DOHH2 (cell line): ENCODE measurements around the gene FSHB.

Source experiments
- EZH2phosphoT487 ChIP-seq: fragments of 200-600 bp; sonication (generic); IDR thresholded peaks from 2 replicates; pipeline ENCODE4 v1.6.1; 2017; ENCODE audit warnings: borderline replicate concordance, mild to moderate bottlenecking, antibody characterized with exemption, low read length, moderate library complexity, mixed read lengths
- TF ChIP-seq, protein P1 (sequence below): fragments of 200-600 bp; sonication (generic); IDR thresholded peaks from one replicate; pipeline ENCODE4 v1.5.1; 2014; ENCODE audit warnings: antibody characterized with exemption, mild to moderate bottlenecking, low read depth, low read length; ENCODE audit not compliant: poor library complexity, severe bottlenecking

DNA sequence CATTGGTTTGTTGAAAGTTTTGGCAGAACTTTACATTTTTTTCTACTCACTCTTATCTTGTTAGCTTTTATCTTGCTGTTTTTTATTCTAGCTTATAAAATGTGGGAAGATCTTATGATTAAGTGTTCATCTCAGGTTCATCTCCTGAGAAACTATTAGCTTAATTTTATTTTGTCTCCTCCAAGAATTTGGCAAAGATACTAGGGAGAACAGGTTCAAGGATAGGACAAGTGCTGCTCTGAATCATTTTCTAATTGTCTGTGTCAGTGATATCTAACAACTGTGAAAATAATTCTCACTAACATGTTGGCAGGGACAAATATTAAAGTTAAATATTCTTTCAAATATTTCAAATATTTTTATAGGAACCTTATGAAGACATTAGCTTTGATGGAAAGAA lies 38.2 kb upstream of the FSHB start:
- TF ChIP-seq, protein P1, sequence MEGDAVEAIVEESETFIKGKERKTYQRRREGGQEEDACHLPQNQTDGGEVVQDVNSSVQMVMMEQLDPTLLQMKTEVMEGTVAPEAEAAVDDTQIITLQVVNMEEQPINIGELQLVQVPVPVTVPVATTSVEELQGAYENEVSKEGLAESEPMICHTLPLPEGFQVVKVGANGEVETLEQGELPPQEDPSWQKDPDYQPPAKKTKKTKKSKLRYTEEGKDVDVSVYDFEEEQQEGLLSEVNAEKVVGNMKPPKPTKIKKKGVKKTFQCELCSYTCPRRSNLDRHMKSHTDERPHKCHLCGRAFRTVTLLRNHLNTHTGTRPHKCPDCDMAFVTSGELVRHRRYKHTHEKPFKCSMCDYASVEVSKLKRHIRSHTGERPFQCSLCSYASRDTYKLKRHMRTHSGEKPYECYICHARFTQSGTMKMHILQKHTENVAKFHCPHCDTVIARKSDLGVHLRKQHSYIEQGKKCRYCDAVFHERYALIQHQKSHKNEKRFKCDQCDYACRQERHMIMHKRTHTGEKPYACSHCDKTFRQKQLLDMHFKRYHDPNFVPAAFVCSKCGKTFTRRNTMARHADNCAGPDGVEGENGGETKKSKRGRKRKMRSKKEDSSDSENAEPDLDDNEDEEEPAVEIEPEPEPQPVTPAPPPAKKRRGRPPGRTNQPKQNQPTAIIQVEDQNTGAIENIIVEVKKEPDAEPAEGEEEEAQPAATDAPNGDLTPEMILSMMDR, result no peak
- no peak for TF ChIP-seq EZH2phosphoT487
